Left colon (tissue), 2 donors: ENCODE results near the gene ATP5F1A. TPM values are rescaled to one million over a fixed set of nuclear protein-coding genes. Genes with fewer than 3 reads are reported as not detected.
"Not testable (repeated sequence)": the region's sequence is repeated elsewhere in the genome, so short reads cannot be mapped to it uniquely, and the experiment has no call there.

ENCODE experiments used
- ATAC-seq: fragments of 200-7000 bp; cut with Tn5 transposase; one replicate; pipeline ENCODE4 v1.9.1; 2020; ENCODE audit warnings: mild to moderate bottlenecking, moderate library complexity
- DNase-seq, 2 donors: peaks; one replicate each; pipeline ENCODE4 v3.0.0-alpha.2; 2020
- intact Hi-C, 2 donors: fragments of 100-400 bp; cut with DNase I in 1 of 2; cut with micrococcal nuclease in 1 of 2; formaldehyde crosslinking; loops; one replicate each; pipeline versions ENCODE4 v1.11.2 to v1.14.0; 2022; cut with DNase I, micrococcal nuclease
- long read RNA-seq: library from polyadenylated mRNA; unstranded; transcript quantifications from one replicate; pipeline ENCODE4 v2.0.0, GENCODE V29; 2021
- total RNA-seq, 2 donors: library from RNA; stranded (reverse); fragmentation: NEBNext Ultra II Directional; extraction: Animal tissue kit (Norgen Biotek cat#: 25700); gene quantifications; one replicate each; pipeline ENCODE4 v1.2.1, GENCODE V29; 2021
- donor health status: DM: no; HTN: no; CAD: no.
- donor health status: DM: yes; HTN: yes; CAD: no.

ATP5F1A gene
- total RNA-seq = 100 to 1,000 TPM; 652 to 824 TPM
- long read RNA-seq, full-length matches to known transcripts = 2,113 of 2,247 reads
- long read RNA-seq, partial matches to known transcripts = 119 of 2,247 reads
- long read RNA-seq, other reads (novel, unspliced or antisense) = 15 of 2,247 reads

- DNase-seq = peak; percentile 85 to 94
- intact Hi-C loops = no loop called here
- peak; percentile 89 for ATAC-seq
These were observed at the start of gene ATP5F1A for GRCh38 chr18:46097801-46098615. ATP5F1A (minus strand) TSS chr18:46098296; CDS start chr18:46098231, 65 bp downstream.

DNA sequence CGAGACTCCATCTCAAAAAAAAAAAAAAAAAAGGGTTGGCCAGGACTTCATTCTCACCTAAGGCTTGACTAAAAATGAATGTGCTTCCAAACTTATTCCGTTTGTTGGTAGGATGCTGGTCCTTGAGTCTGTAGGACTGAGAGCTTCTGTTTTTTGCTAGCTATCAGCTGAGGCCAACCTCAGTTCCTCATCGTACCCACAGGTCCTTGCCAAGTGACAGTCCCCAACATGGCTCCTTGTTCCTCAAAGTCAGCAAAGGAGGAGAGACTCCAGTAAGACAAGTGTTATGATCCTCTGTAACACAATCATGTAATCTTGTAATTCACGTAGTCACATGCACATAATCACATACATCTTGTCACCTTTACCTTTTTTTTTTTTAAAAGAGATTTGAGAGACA lies 43.1 kb upstream of the ATP5F1A start:
- intact Hi-C loops = no loop called here
- no peak for ATAC-seq
- DNase-seq = no peak

DNA sequence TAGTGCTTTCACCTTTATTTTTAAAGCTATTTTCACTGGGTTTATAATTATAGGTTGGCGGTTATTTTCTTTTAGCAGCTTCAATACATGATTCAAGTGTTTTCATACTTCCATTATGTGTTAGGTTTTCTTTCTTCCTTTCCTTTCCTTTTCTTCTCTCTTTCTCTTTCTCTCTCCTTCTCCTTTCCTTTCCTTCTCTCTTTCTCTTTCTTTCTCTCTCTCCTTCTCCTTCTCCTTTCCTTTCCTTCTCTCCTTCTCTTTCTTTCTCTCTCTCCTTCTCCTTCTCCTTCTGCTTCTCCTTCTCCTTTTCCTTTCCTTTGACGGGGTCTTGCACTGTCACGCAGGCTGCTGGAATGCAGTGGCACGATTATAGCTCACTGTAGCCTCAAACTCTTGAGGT lies 42.1 kb upstream of the ATP5F1A start:
- intact Hi-C loops = no loop called here
- ATAC-seq = no peak

DNA sequence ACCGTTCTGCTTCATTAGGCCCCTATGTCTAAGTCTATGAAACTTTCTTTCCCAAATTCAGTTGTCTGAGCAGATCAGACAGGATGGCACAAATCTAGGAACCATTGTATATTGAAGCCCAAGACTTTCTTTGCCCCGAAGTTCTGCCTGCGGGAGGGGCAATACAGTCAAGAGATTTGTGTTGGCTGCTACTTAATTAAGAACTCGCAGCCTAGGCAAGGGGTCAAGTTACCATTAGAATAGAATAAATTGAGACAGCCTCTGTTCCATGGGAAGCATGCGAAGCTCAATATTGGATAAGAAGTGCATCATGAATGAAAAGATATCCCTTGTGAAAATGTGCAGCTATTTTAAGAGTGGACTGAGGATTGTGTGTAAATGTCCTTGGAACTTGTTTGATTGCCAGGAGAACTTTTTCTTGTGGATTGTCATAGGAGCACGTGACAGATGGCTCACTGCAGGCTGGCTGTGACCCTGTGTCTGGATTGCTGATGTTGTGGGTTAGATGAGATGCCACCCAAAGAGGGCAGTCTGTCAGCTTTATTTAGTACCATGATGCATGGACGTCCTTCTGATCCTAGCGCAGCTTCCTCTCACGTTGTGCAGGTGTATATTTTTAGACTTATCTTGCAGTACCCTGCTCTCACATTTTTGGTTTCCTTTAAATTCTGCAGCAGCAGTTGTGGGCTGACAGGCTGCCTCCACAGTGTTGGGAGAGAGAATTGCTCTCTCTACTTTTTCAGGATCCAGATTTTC lies 37.0 kb upstream of the ATP5F1A start:
- no peak for ATAC-seq
- DNase-seq = no peak
- intact Hi-C loops = no loop called here

More for the DNA sequence above, 42.1 kb upstream of the ATP5F1A start:
- no peak for DNase-seq

DNA sequence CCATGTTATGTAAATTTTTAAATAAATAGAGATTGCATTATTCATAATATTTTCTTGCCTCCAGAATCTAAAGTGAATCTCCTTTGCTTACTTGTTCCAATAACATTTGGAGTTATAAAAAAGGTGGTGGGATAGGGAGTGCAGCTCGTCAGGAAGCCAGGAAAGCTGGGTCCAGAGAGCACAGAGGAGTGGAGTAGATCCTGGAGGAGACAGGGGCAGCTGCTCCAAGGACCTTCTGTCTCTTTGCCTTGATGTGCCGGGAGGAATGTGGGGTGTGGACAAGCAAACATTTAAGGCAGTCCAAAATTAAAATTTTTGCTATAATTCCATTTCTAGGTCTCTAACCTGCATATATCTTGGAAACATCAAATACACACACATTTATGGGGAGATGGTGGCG lies 35.4 kb upstream of the ATP5F1A start:
- DNase-seq = no peak
- no peak for ATAC-seq
- intact Hi-C loops = no loop called here

- DNase-seq, intact Hi-C loops, ATAC-seq: not testable (repeated sequence)
These were observed 32.5 kb upstream of the ATP5F1A start for GRCh38 chr18:46130549-46130948.

DNA sequence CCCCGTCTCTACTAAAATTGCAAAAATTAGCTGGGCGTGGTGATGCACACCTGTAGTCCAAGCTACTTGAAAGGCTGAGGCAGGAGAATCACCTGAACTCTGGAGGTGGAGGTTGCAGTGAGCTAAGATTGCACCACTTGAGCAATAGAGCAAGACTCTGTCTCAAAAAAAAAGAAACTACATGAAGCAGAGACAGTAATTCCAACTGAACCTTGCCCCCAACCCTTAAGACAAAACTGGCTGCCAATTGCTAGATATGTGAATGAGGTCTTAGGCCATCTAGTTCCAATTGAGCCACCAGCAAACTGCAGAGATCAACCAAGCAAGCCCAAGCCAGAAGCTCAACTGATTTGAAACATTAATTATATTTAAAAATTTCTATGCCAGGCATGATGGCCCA lies 32.0 kb upstream of the ATP5F1A start:
- intact Hi-C loops = no loop called here
- no peak for DNase-seq

DNA sequence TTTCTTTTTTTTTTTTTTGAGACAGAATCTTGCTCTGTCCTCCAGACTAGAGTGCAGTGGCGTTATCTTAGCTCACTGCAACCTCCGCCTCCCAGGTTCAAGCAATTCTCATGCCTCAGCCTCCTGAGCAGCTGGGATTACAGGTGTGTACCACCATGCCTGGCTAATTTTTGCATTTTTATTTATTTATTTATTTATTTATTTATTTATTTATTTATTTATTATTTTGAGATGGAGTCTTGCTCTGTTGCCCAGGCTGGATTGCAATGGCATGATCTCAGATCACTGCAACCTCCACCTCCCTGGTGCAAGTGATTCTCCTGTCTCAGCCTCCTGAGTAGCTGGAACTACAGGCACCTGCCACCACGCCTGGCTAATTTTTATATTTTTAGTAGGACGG lies 28.5 kb upstream of the ATP5F1A start:
- intact Hi-C loops, ATAC-seq, DNase-seq: not testable (repeated sequence)

More for the DNA sequence above, 32.0 kb upstream of the ATP5F1A start:
- no peak for ATAC-seq

GRCh38 chr18:46113751-46114150 lies 15.7 kb upstream of the ATP5F1A start:
- DNase-seq (no peak), ATAC-seq (no peak)
- intact Hi-C loops = no loop called here

GRCh38 chr18:46110406-46110805 lies 12.3 kb upstream of the ATP5F1A start:
- no peak for ATAC-seq
- intact Hi-C loops = no loop called here
- DNase-seq = no peak

DNA sequence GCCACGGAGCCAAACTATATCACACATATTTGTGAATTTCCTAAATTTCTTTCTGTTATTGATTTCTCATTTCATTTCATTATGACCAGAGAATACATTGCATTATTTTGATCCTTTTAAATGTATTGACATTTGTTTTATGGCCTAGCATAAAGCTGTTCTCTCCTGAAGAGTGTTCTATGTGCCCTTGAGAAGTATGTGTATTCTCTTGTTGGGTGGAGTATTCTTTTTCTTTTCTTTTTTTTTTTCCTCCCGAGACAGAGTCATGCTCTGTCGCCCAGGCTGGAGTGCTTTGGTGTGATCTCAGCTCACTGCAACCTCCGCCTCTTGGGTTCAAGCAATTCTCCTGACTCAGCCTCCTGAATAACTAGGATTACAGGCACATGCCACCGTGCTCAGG lies 11.3 kb upstream of the ATP5F1A start:
- ATAC-seq (peak; percentile 76), DNase-seq (no peak)
- intact Hi-C loops = no loop called here

GRCh38 chr18:46104128-46104911 lies 6.2 kb upstream of the ATP5F1A start, which contains the start of gene HAUS1:
HAUS1 (plus strand) TSS chr18:46104385; CDS start chr18:46104412, 27 bp downstream.
- ATAC-seq = peak; percentile 96
- peak; percentile 93 to 95 for DNase-seq
- intact Hi-C loops = no loop called here

- DNase-seq = no peak
- intact Hi-C loops = no loop called here
- ATAC-seq = no peak
These were observed 1.4 kb upstream of the ATP5F1A start for GRCh38 chr18:46099463-46099862.

DNA sequence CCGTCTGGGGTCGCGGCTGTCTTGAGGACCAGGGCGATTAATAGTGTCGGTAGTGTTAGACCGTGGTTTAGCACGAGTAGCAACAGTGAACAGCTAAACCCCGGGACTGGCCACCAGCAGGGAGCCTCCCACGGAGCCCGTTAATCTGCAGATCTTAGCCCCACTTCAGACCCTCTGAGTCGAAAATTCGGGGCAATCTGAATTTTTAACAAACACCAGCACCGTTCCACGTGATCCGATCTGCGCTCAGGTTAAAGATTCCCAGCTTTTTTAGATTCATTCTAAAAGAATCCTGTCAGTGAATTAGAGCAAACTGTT lies 479 bp upstream of the ATP5F1A start:
- ATAC-seq (no peak), DNase-seq (no peak)
- intact Hi-C loops = no loop called here

DNA sequence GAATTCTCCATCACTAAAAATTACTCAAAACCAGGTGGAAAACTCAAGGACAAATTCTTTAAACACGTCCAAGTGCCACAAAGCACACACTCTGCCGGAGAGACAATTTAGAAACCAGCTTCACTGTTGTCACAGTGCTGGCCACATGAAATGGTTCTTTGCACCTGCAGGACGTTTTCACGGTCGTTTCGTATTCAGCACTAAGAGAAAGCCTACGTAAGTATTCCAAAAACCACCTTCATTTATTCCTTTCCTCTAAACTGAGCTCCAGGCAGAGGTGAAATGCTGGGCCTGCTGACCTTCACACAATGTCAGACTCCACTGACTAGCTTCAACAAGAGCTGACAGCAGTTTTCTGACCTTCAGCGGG lies 680 bp downstream of the ATP5F1A start:
- DNase-seq (no peak), ATAC-seq (peak; percentile 35)

DNA sequence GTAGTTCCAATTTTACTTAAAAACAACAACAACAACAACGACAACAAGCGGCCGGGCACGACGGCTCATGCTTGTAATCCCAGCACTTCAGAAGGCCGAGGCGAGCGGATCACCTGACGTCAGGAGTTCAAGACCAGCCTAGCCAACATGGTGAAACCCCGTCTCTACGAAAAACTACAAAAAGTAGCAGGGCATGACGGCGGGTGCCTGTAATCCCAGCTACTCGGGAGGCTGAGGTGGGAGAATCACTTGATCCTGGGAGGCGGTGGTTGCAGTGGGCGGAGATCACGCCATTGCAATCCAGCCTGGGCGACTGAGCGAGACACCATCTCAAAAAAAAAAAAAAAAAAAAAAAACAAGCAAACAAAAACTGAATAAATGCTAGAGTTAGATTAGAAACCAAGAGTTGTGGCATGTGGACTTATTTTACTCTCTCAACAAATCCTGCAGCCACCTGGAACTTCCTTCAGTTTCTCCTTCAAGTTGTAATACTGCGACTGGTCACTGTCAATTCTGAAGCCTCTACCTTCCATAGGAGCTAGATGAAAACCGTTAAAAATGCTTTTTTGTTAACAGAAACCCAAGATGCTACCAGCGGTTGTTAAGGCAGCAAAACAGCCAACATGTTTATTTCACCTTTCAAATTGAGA lies 1.3 kb downstream of the ATP5F1A start:
- DNase-seq (peak in 1 of 2 donors; percentile 29), ATAC-seq (peak; percentile 28)
- intact Hi-C loops = no loop called here

More for the DNA sequence above, 680 bp downstream of the ATP5F1A start:
- intact Hi-C loops = no loop called here

DNA sequence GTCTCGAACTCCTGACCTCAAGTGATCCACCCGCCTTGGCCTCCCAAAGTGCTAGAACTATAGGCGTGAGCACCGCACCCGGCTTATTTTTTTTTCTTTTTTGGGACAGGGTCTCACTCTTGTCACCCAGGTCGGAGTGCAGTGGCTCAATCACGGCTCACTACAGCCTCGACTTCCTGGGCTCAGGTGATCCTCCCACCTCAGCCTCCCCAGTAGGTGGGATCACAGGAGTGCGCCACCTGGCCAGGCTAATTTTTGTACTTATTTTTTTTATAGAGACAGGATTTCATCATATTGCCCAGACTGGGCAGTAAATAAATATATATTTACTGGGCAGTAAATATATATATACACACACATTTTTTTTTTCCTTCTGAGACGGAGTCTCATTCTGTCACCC lies 2.6 kb downstream of the ATP5F1A start:
- ATAC-seq (no peak), DNase-seq (no peak)
- intact Hi-C loops = no loop called here

DNA sequence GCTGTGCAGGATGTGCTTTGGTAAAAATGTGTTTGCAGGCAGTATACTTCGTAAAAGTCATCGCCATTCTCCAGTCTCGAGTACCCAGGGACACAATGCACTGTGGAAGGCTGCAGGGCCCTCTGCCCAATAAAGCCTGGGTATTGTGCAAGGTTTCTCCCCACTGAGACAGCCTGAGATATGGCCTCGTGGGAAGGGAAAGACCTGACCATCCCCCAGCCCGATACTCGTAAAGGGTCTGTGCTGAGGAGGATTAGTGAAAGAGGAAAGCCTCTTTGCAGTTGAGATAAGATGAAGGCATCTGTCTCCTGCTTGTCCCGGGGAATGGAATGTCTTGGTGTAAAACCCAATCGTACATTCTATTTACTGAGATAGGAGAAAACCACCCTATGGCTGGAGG lies 9.6 kb downstream of the ATP5F1A start:
- intact Hi-C loops, DNase-seq: not testable (repeated sequence)

GRCh38 chr18:46084431-46084830 lies 13.7 kb downstream of the ATP5F1A start:
- intact Hi-C loops = no loop called here
- ATAC-seq (no peak), DNase-seq (no peak)

More for the DNA sequence above, 9.6 kb downstream of the ATP5F1A start:
- not testable (repeated sequence) for ATAC-seq
